ENCODE measurements around the gene TNFAIP3. TPM values are rescaled to one million over a fixed set of nuclear protein-coding genes. Genes with fewer than 3 reads are reported as not detected.

The TNFAIP3 gene
- total RNA-seq, 1 donor from 2014 or later = 1.8 TPM

DNA sequence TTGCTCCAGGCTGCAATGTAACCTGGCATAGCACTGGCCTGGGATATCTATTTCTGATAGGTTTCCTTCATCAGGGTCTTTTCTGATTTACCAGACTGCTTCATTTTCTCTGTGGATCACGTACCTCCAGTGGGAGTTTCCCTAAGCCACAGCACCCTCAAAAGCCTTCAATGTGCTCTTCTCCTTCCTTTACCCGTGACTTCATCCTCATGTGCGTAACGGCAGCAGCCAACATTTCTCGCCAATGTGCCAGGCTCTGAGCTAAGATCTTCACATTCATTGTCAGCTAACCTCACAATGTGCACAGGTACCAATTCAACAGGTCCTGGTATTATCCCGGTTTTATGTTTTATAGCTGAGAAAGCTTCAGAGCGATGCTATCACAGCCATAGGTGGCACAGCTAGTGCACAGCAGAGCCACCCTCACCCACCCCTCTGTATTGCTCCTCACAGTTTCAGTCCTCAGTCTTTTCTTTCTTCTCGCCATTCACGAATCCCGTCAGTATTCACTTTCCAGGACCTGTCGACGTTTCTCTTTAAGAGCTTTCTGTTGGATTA is 58.2 kb downstream of the TNFAIP3 start:
- H4K20me1 ChIP-seq (ENCODE audit: low read depth) = no peaks in the 10 kb centered on the region
- TF ChIP-seq, protein P1, sequence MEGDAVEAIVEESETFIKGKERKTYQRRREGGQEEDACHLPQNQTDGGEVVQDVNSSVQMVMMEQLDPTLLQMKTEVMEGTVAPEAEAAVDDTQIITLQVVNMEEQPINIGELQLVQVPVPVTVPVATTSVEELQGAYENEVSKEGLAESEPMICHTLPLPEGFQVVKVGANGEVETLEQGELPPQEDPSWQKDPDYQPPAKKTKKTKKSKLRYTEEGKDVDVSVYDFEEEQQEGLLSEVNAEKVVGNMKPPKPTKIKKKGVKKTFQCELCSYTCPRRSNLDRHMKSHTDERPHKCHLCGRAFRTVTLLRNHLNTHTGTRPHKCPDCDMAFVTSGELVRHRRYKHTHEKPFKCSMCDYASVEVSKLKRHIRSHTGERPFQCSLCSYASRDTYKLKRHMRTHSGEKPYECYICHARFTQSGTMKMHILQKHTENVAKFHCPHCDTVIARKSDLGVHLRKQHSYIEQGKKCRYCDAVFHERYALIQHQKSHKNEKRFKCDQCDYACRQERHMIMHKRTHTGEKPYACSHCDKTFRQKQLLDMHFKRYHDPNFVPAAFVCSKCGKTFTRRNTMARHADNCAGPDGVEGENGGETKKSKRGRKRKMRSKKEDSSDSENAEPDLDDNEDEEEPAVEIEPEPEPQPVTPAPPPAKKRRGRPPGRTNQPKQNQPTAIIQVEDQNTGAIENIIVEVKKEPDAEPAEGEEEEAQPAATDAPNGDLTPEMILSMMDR (IDR thresholded peaks at IDR 0.05) = no peak
- TF ChIP-seq EZH2 (IDR thresholded peaks at IDR 0.05) (no peak), EZH2phosphoT487 (IDR thresholded peaks at IDR 0.05) (no peak)
- H3K79me2 ChIP-seq (ENCODE audit: low read depth) = no peaks in the 10 kb centered on the region
- no peaks in the 10 kb centered on the region for H3F3A ChIP-seq (ENCODE audit: low read depth)
- H2AFZ ChIP-seq (replicated peaks) = peak overlapping the region; percentile 74
- no peaks in the 10 kb centered on the region for H3K27me3 ChIP-seq
- no peak overlapping the region for H3K9ac ChIP-seq
- Mint-ChIP-seq H3K4me3 (no peak overlapping the region), H3K27me3 (ENCODE audit: insufficient read depth, low read depth) (peaks cover 7% of the 10 kb centered on the region), H3K36me3 (no peaks in the 10 kb centered on the region), H3K9me3 (no peaks in the 10 kb centered on the region), H3K27ac (no peak overlapping the region), H3K4me1 (peaks cover 4% of the 10 kb centered on the region)
- H3K4me2 ChIP-seq = peak overlapping the region; percentile 16
- H3K4me1 ChIP-seq = peaks cover 27% of the 10 kb centered on the region
- no peak for DNase-seq (ENCODE audit: low spot score)
- no peak overlapping the region for H3K4me3 ChIP-seq
- H3K27ac ChIP-seq = no peak overlapping the region
- H3K36me3 ChIP-seq = no peaks in the 10 kb centered on the region
- no peaks in the 10 kb centered on the region for H3K9me3 ChIP-seq (ENCODE audit: low read depth)

DNA sequence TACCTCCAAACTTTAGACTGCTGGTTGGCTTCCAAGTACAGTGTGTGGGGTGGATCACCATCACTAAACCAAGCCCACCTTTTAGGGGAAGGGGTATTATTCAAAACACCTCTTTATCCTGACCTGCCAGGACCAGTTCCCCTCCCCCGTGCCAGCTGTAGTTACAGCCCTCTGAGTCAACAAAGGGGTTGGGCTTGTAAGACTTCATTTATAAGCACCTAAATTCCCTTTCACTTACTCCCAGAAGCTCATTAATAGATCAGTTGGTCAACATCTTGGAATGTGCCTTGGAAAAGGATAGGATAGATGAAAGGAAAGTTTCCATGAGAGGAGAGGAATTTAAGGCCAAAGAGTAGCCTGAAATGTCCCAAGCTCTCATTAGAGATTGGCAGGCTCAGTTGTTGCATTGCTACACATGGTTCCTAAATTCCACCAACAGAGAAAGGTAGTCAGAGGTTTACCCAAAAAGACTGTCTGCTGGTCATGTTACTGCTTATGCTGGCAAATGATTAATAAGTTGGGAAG is 59.2 kb downstream of the TNFAIP3 start:
- Histone ChIP-seq H3K9me3 (ENCODE audit: low read depth) (no peaks in the 10 kb centered on the region), H2AFZ (replicated peaks) (peak overlapping the region; percentile 74), H3K4me3 (no peak overlapping the region), H3K9ac (no peak overlapping the region), H3K4me1 (peaks cover 27% of the 10 kb centered on the region), H3K36me3 (no peaks in the 10 kb centered on the region), H3K79me2 (ENCODE audit: low read depth) (no peaks in the 10 kb centered on the region), H3F3A (ENCODE audit: low read depth) (no peaks in the 10 kb centered on the region), H3K4me2 (peak overlapping the region; percentile 16), H3K27ac (no peak overlapping the region), H3K27me3 (no peaks in the 10 kb centered on the region), H4K20me1 (ENCODE audit: low read depth) (no peaks in the 10 kb centered on the region)
- H3K4me3 Mint-ChIP-seq = no peak overlapping the region
- TF ChIP-seq EZH2 (IDR thresholded peaks at IDR 0.05) = no peak
- TF ChIP-seq, protein P1 (IDR thresholded peaks at IDR 0.05) = no peak
- no peak for TF ChIP-seq EZH2phosphoT487 (IDR thresholded peaks at IDR 0.05)
- peak; percentile 64 for DNase-seq (ENCODE audit: low spot score)
- no peak overlapping the region for H3K27ac Mint-ChIP-seq
- peaks cover 7% of the 10 kb centered on the region for H3K27me3 Mint-ChIP-seq (ENCODE audit: insufficient read depth, low read depth)
- no peaks in the 10 kb centered on the region for H3K9me3 Mint-ChIP-seq
- no peaks in the 10 kb centered on the region for H3K36me3 Mint-ChIP-seq
- peaks cover 4% of the 10 kb centered on the region for H3K4me1 Mint-ChIP-seq

DNA sequence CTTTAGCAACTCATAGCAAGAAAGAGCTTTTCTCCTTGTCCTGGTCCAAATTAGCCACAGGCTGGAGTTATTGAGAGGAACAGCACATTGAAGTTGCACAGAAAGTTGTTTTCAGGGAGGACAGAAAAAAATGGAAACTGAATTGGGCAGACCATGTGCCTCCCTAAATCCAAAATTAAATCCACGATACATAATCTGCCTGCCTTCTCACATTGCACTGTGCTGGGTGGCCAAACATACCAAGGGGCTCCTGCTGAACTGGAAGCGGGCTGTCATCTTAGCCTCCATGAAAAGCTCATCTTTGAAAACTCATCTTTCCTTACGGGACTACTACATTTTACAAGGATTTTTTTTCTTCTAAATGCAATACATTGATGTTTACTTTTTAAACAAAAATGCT is 59.9 kb downstream of the TNFAIP3 start:
- no peak overlapping the region for H2AFZ ChIP-seq (replicated peaks)
- peaks cover 27% of the 10 kb centered on the region for H3K4me1 ChIP-seq
- H3K36me3 ChIP-seq = no peaks in the 10 kb centered on the region
- H3F3A ChIP-seq (ENCODE audit: low read depth) = no peaks in the 10 kb centered on the region
- Mint-ChIP-seq H3K4me1 (peaks cover 4% of the 10 kb centered on the region), H3K27me3 (ENCODE audit: insufficient read depth, low read depth) (peaks cover 7% of the 10 kb centered on the region), H3K27ac (no peak overlapping the region), H3K36me3 (no peaks in the 10 kb centered on the region), H3K4me3 (no peak overlapping the region), H3K9me3 (no peaks in the 10 kb centered on the region)
- H3K4me2 ChIP-seq = no peak overlapping the region
- DNase-seq (ENCODE audit: low spot score) = no peak
- TF ChIP-seq EZH2 (IDR thresholded peaks at IDR 0.05) (no peak), EZH2phosphoT487 (IDR thresholded peaks at IDR 0.05) (no peak)
- TF ChIP-seq, protein P1 (IDR thresholded peaks at IDR 0.05) = no peak
- no peaks in the 10 kb centered on the region for H4K20me1 ChIP-seq (ENCODE audit: low read depth)
- no peak overlapping the region for H3K9ac ChIP-seq
- H3K4me3 ChIP-seq = no peak overlapping the region
- H3K9me3 ChIP-seq (ENCODE audit: low read depth) = no peaks in the 10 kb centered on the region
- H3K79me2 ChIP-seq (ENCODE audit: low read depth) = no peaks in the 10 kb centered on the region
- H3K27me3 ChIP-seq = no peaks in the 10 kb centered on the region
- no peak overlapping the region for H3K27ac ChIP-seq
